ENCODE data around the gene ZC3HAV1L. TPM values are rescaled to one million over a fixed set of nuclear protein-coding genes. Genes with fewer than 3 reads are reported as not detected.

Gene ZC3HAV1L
- total and polyA plus RNA-seq, 2 of the 8 experiments (the other 6 are each of a cell fraction or from before 2014, with no cell fraction given): 5.2 to 7.0 TPM

DNA sequence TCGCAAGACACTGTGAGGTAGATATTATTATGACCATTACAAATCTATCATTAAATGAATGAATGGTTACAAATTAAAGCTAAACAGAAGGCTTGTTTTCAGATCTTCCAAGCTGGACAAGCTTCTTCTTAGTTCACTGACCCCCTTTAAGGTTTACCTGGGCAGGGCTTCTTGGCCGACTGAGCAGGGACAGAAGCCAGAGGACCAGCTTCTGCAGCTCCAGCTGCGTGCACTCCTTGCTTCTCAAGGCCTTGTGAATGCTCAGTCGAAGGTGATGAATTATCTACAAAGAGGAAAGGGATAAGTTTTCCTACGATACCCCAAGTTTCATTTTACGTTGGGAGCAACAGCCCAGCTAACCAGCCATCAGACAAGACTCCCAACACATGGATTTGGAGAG lies 9.3 kb downstream of the ZC3HAV1L start (continued):
- TF ChIP-seq SP4 (IDR thresholded peaks at IDR 0.05; ENCODE audit: low read length) (no peak), BACH1 (IDR thresholded peaks at IDR 0.05; ENCODE audit: low read length) (no peak), NRF1 (IDR thresholded peaks at IDR 0.05; ENCODE audit: low read depth, low read length) (no peak), CHD7 (IDR thresholded peaks at IDR 0.05; ENCODE audit: insufficient replicate concordance, low read length) (no peak)
